Heart left ventricle (tissue), 16 donors: ENCODE data around the gene ITGA7. TPM values are rescaled to one million over a fixed set of nuclear protein-coding genes. Genes with fewer than 3 reads are reported as not detected.

Source experiments
- ATAC-seq, 4 donors: fragments of 200-7000 bp; cut with Tn5 transposase; one replicate each; pipeline ENCODE4 v1.9.1; 2020 to 2022; ENCODE audit warnings: moderate library complexity in 4 of 4, mild to moderate bottlenecking in 3 of 4, moderate number of reproducible peaks in 1 of 4
- DNase-seq, 5 donors: peaks; one replicate each; pipeline ENCODE4 v3.0.0-alpha.2; 2020
- H3K27ac ChIP-seq, 12 donors: fragments of 200-600 bp; sonication (generic) in 4 of 12; one replicate each; pipeline versions ENCODE4 v1.5.0 to v1.8.0; 2016 to 2022; ENCODE audit warnings: mild to moderate bottlenecking in 2 of 12
- H3K27me3 ChIP-seq, 9 donors: fragments of 200-600 bp; sonication (generic) in 2 of 9; one replicate each; pipeline versions ENCODE4 v1.5.1 to v1.8.0; 2016 to 2022; ENCODE audit warnings: mild to moderate bottlenecking in 3 of 9
- H3K36me3 ChIP-seq, 9 donors: fragments of 200-600 bp; sonication (generic) in 2 of 9; one replicate each; pipeline versions ENCODE4 v1.5.0 to v1.8.0; 2018 to 2022; ENCODE audit warnings: mild to moderate bottlenecking in 2 of 9
- H3K4me1 ChIP-seq, 12 donors: fragments of 200-600 bp; sonication (generic) in 4 of 12; one replicate each; pipeline versions ENCODE4 v1.5.0 to v1.8.0; 2016 to 2022; ENCODE audit warnings: mild to moderate bottlenecking in 3 of 12
- H3K4me3 ChIP-seq, 12 donors: fragments of 200-600 bp; sonication (generic) in 4 of 12; one replicate each; pipeline versions ENCODE4 v1.5.0 to v1.8.0; 2017 to 2022; ENCODE audit warnings: mild to moderate bottlenecking in 9 of 12, moderate library complexity in 4 of 12
- H3K9me3 ChIP-seq, 12 donors: fragments of 200-600 bp; sonication (generic) in 4 of 12; one replicate each; pipeline versions ENCODE4 v1.5.0 to v1.8.0; 2016 to 2022; ENCODE audit warnings: mild to moderate bottlenecking in 1 of 12
- CTCF ChIP-seq, 12 donors: fragments of 200-600 bp; sonication (generic) in 4 of 12; IDR thresholded peaks; one replicate each; pipeline versions ENCODE4 v1.5.0 to v1.8.0; 2018 to 2022; ENCODE audit warnings: antibody characterized with exemption in 12 of 12, mild to moderate bottlenecking in 5 of 12
- POLR2A ChIP-seq, 2 donors: fragments of 450-650 bp; IDR thresholded peaks; one replicate each; pipeline ENCODE4 v1.6.1; 2017; ENCODE audit warnings: antibody characterized with exemption in 2 of 2, mild to moderate bottlenecking in 2 of 2, moderate library complexity in 2 of 2
- WGBS, 4 donors: extraction: QIAGEN DNeasy Blood & Tissue Kit in 2 of 4; methylation state at CpG; one replicate each; pipeline versions ENCODE4 v1.1.5 to v1.1.7; 2013 to 2018; 5-methylcytosine and 5-hydroxymethylcytosine counted together
- intact Hi-C, 10 donors: fragments of 100-400 bp; cut with DNase I; formaldehyde crosslinking; loops; one replicate each; pipeline versions ENCODE4 v1.11.1 to v1.14.2; 2022
- polyA plus RNA-seq, 2 donors: library from polyadenylated mRNA; stranded (reverse); fragments of 200-250 nt; gene quantifications; one replicate each; pipeline ENCODE4 v1.2.3, GENCODE V29; 2013
- total RNA-seq, 9 donors: library from RNA; depleted of rRNA in 2 of 9; stranded (reverse); fragments of >200 nt in 2 of 9; fragmentation: NEBNext Ultra II Directional in 3 of 9; extraction: Animal tissue kit (Norgen Biotek cat#: 25700) in 3 of 9; gene quantifications; one replicate each; pipeline versions ENCODE4 v1.1.0 to v1.2.4, GENCODE V29; 2016 to 2023
- donor health status: ischemic (EF 13 %, LVEDD 7.1; RV severe dilation, severe dysfunction).
- donor health status: healthy with polysubstance abuse.
- donor health status: DM: no; HTN: yes; CAD: no.
- donor health status: DM: no; HTN: no; CAD: no.
- donor health status: ischemic (EF 25% LVEDD 6.9; RV normal size, moderate dysfunction).
- donor health status: ischemic (EF 25% LVEDD 5.7; RV mildly dilated, moderate dysfunction).
- donor health status: healthy.
- donor health status: DM: yes; HTN: yes; CAD: no.
- donor health status: ischemic (EF 35%, LVEDD 5.7; RV mildly dilated, moderate dysfunction).
- donor health status: nonischemic (EF 11% LVEDD 7.7; RV severe dilation, severe dysfunction).
- donor health status: DM: yes; HTN: yes; CAD: no.
- donor health status: PGD.
- donor health status: ischemic (EF 29% LVEDD 5.4; RV normal size, mild dysfunction).
- donor health status: nonischemic (EF 23%, LVEDD 6.1; RV moderate dilation, normal function).

Gene ITGA7
- total and polyA plus RNA-seq, 11 donors: 173 to 1,007 (median 573) TPM

GRCh38 chr12:55704824-55705718 lies 2.6 kb downstream of the ITGA7 start:
- intact Hi-C loops: loop anchor here in 1 of 10 donors (5.0 kb wide), 1 partner anchor 48 kb away; no protein-coding TSS in a partner anchor
- Histone ChIP-seq H3K4me1 (peaks cover 4 to 81% (median 36%) of the 10 kb centered on the region in 12 donors), H3K36me3 (peaks cover 0 to 23% (median 0%) of the 10 kb centered on the region in 9 donors), H3K4me3 (peak overlapping the region; percentile 48 to 87 (median 71)), H3K9me3 (no peaks in the 10 kb centered on the region), H3K27me3 (no peaks in the 10 kb centered on the region), H3K27ac (peak overlapping the region; percentile 65 to 99 (median 92))
- peak in 1 of 4 donors; percentile 27 for ATAC-seq
- TF ChIP-seq CTCF (IDR thresholded peaks at IDR 0.05): no peak
- TF ChIP-seq POLR2A (IDR thresholded peaks at IDR 0.05): no peak
- WGBS, 4 donors: 34 to 48% (median 40%) methylated on average over 9 of the region's 9 CpGs
- DNase-seq: peak in 3 of 5 donors; percentile 48 to 60 (median 59)

- peaks cover 4 to 85% (median 37%) of the 10 kb centered on the region in 12 donors for H3K4me1 ChIP-seq
- peak overlapping the region; percentile 65 to 99 (median 92) for H3K27ac ChIP-seq
- H3K36me3 ChIP-seq: peaks cover 0 to 32% (median 0%) of the 10 kb centered on the region in 9 donors
- DNase-seq (peak in 4 of 5 donors; percentile 67 to 74 (median 70)), ATAC-seq (peak in 2 of 4 donors; percentile 1)
- intact Hi-C loops: loop anchor here in 1 of 10 donors (5.0 kb wide), 1 partner anchor 47 kb away; no protein-coding TSS in a partner anchor
- TF ChIP-seq POLR2A (IDR thresholded peaks at IDR 0.05): no peak
- TF ChIP-seq CTCF (IDR thresholded peaks at IDR 0.05): no peak
- no peaks in the 10 kb centered on the region for H3K9me3 ChIP-seq
- peak overlapping the region; percentile 0 to 87 (median 70) for H3K4me3 ChIP-seq
- H3K27me3 ChIP-seq: no peaks in the 10 kb centered on the region
- WGBS, 4 donors: 45 to 54% (median 49%) methylated on average over 6 of the region's 6 CpGs
These were observed 3.6 kb downstream of the ITGA7 start for GRCh38 chr12:55703901-55704761.

GRCh38 chr12:55703288-55703687 lies 4.4 kb downstream of the ITGA7 start:
- peak in 4 of 5 donors; percentile 66 to 86 (median 72) for DNase-seq
- TF ChIP-seq CTCF (IDR thresholded peaks at IDR 0.05) (no peak), POLR2A (IDR thresholded peaks at IDR 0.05) (no peak)
- WGBS, 4 donors: 36 to 55% (median 53%) methylated on average over 2 of the region's 2 CpGs
- intact Hi-C loops: loop anchor here in 1 of 10 donors (5.0 kb wide), 1 partner anchor 46 kb away; no protein-coding TSS in a partner anchor
- ATAC-seq: peak; percentile 45 to 58 (median 50)
- H3K27me3 ChIP-seq: no peaks in the 10 kb centered on the region
- peaks cover 4 to 79% (median 29%) of the 10 kb centered on the region in 12 donors for H3K4me1 ChIP-seq
- H3K36me3 ChIP-seq: peaks cover 0 to 33% (median 0%) of the 10 kb centered on the region in 9 donors
- H3K4me3 ChIP-seq: peak overlapping the region in 10 of 12 donors; percentile 48 to 87 (median 73)
- H3K9me3 ChIP-seq: no peaks in the 10 kb centered on the region
- H3K27ac ChIP-seq: peak overlapping the region; percentile 65 to 99 (median 92)
